Neural crest cell (in vitro differentiated cells): ENCODE results near the gene SNX9. TPM values are rescaled to one million over a fixed set of nuclear protein-coding genes. Genes with fewer than 3 reads are reported as not detected.

ENCODE experiments used
- DNase-seq: peaks from one replicate; pipeline ENCODE4 v3.0.0; 2021; ENCODE audit warnings: low read depth, mixed read lengths, low spot score
- H3K27ac Mint-ChIP-seq: one replicate; pipeline ENCODE4 v1.8.0; 2021; ENCODE audit warnings: mild to moderate bottlenecking, mixed read lengths; ENCODE audit not compliant: unreplicated experiment
- H3K27me3 Mint-ChIP-seq: 2 replicates; pipeline ENCODE4 v1.8.0; 2021; ENCODE audit warnings: low read depth, mild to moderate bottlenecking, mixed read lengths
- H3K36me3 Mint-ChIP-seq: 2 replicates; pipeline ENCODE4 v1.8.0; 2021; ENCODE audit warnings: low read depth, mild to moderate bottlenecking, mixed read lengths
- H3K4me1 Mint-ChIP-seq: 2 replicates; pipeline ENCODE4 v1.8.0; 2021; ENCODE audit warnings: mixed read lengths
- H3K4me3 Mint-ChIP-seq: one replicate; pipeline ENCODE4 v1.8.0; 2021; ENCODE audit warnings: mild to moderate bottlenecking, mixed read lengths
- H3K9me3 Mint-ChIP-seq: 2 replicates; pipeline ENCODE4 v1.8.0; 2021; ENCODE audit warnings: mixed read lengths
- total RNA-seq: library from RNA; stranded (reverse); gene quantifications from 2 replicates; pipeline ENCODE4 v1.2.1, GENCODE V29; 2021
- TF ChIP-seq, protein P1 (sequence below): fragments of 200-600 bp; sonication (generic); conservative IDR thresholded peaks from 2 replicates; pipeline ENCODE4 v1.5.0; 2021; ENCODE audit warnings: antibody characterized with exemption, mild to moderate bottlenecking

The SNX9 gene
- total RNA-seq, 1 donor from 2014 or later = 18.1 TPM

GRCh38 chr6:157821342-157822033 lies 1.6 kb upstream of the SNX9 start:
- TF ChIP-seq, protein P1, sequence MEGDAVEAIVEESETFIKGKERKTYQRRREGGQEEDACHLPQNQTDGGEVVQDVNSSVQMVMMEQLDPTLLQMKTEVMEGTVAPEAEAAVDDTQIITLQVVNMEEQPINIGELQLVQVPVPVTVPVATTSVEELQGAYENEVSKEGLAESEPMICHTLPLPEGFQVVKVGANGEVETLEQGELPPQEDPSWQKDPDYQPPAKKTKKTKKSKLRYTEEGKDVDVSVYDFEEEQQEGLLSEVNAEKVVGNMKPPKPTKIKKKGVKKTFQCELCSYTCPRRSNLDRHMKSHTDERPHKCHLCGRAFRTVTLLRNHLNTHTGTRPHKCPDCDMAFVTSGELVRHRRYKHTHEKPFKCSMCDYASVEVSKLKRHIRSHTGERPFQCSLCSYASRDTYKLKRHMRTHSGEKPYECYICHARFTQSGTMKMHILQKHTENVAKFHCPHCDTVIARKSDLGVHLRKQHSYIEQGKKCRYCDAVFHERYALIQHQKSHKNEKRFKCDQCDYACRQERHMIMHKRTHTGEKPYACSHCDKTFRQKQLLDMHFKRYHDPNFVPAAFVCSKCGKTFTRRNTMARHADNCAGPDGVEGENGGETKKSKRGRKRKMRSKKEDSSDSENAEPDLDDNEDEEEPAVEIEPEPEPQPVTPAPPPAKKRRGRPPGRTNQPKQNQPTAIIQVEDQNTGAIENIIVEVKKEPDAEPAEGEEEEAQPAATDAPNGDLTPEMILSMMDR = no peak
- no peak overlapping the region for H3K27ac Mint-ChIP-seq
- H3K9me3 Mint-ChIP-seq = no peaks in the 10 kb centered on the region
- no peaks in the 10 kb centered on the region for H3K36me3 Mint-ChIP-seq
- H3K4me1 Mint-ChIP-seq = peaks cover 29% of the 10 kb centered on the region
- peak overlapping the region; percentile 87 for H3K4me3 Mint-ChIP-seq
- no peak for DNase-seq
- peaks cover 18% of the 10 kb centered on the region for H3K27me3 Mint-ChIP-seq

GRCh38 chr6:157822245-157823000 lies 623 bp upstream of the SNX9 start:
- H3K4me3 Mint-ChIP-seq = peak overlapping the region; percentile 87
- TF ChIP-seq, protein P1 = no peak
- no peak overlapping the region for H3K27ac Mint-ChIP-seq
- H3K27me3 Mint-ChIP-seq = peaks cover 16% of the 10 kb centered on the region
- H3K4me1 Mint-ChIP-seq = peaks cover 29% of the 10 kb centered on the region
- peak; percentile 22 for DNase-seq
- H3K36me3 Mint-ChIP-seq = no peaks in the 10 kb centered on the region
- H3K9me3 Mint-ChIP-seq = no peaks in the 10 kb centered on the region

GRCh38 chr6:157823528-157824370 lies 703 bp downstream of the SNX9 start:
- Mint-ChIP-seq H3K36me3 (no peaks in the 10 kb centered on the region), H3K9me3 (no peaks in the 10 kb centered on the region), H3K4me1 (peaks cover 32% of the 10 kb centered on the region), H3K27me3 (peaks cover 13% of the 10 kb centered on the region), H3K4me3 (peak overlapping the region; percentile 98), H3K27ac (peak overlapping the region; percentile 92)
- TF ChIP-seq, protein P1 = peak; percentile 42
- DNase-seq = peak; percentile 29

DNA sequence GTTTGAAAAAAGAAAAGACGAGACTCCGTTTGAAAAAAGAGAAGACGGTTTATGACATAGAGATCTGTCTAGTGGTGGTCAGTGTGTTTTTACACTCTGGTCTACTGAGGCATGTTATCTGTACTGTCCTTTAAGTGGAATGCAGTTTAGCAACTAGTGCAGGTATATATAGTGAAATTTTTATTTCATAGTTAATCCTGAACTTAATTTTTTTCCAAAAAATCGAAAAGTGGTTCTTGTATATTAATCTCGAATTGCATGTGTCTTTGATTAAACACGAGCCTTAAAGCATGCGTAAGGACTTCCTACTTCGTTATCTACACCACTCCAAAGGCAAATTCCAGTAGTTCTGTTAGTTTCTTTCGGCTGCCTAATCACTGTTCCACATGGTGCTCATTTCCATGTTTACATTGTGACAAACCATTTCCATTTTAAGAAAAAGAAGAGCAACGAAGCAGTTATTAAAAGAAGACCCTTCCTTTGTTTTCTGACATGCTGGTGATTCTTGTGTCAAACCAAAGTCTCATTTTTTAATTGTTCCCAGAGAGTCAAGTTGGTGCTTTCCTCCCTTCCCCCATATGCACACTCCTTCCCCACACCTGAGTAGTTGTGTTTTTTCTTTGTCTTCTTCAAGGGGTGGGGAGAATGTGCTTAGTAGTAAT lies 2.3 kb downstream of the SNX9 start:
- Mint-ChIP-seq H3K36me3 (no peaks in the 10 kb centered on the region), H3K4me3 (peak overlapping the region; percentile 98)

More for the DNA sequence above, 2.3 kb downstream of the SNX9 start:
- TF ChIP-seq, protein P1 = no peak
- peaks cover 49% of the 10 kb centered on the region for H3K4me1 Mint-ChIP-seq
- H3K9me3 Mint-ChIP-seq = no peaks in the 10 kb centered on the region
- no peak for DNase-seq
- H3K27me3 Mint-ChIP-seq = peaks cover 13% of the 10 kb centered on the region
- peak overlapping the region; percentile 19 for H3K27ac Mint-ChIP-seq
